ENCODE data around the gene BAHD1.

The BAHD1 gene

GRCh38 chr15:40467261-40467615 is 26.5 kb downstream of the BAHD1 start:
- no peak for DNase-seq (ENCODE audit: low read depth)

- no peak for DNase-seq (ENCODE audit: low read depth)
Observed at GRCh38 chr15:40468898-40469331, 28.2 kb downstream of the BAHD1 start.

GRCh38 chr15:40469776-40470390 is 29.1 kb downstream of the BAHD1 start:
- DNase-seq (ENCODE audit: low read depth), result no peak

- no peak for DNase-seq (ENCODE audit: low read depth)
Observed at GRCh38 chr15:40470423-40471104, 29.8 kb downstream of the BAHD1 start, which contains the start of gene CHST14. CHST14 (plus strand) TSS chr15:40470984; CDS start chr15:40471214, 230 bp downstream.

GRCh38 chr15:40471105-40471807 is 30.5 kb downstream of the BAHD1 start:
- DNase-seq (ENCODE audit: low read depth), result no peak

GRCh38 chr15:40471808-40472150 is 31.0 kb downstream of the BAHD1 start:
- no peak for DNase-seq (ENCODE audit: low read depth)

GRCh38 chr15:40472171-40472727 is 31.5 kb downstream of the BAHD1 start:
- DNase-seq (ENCODE audit: low read depth), result no peak

- DNase-seq (ENCODE audit: low read depth), result no peak
Observed at GRCh38 chr15:40474581-40474980, 33.8 kb downstream of the BAHD1 start.

GRCh38 chr15:40477642-40478327 is 37.0 kb downstream of the BAHD1 start:
- no peak for DNase-seq (ENCODE audit: low read depth)

GRCh38 chr15:40479024-40479423 is 38.3 kb downstream of the BAHD1 start:
- DNase-seq (ENCODE audit: low read depth), result no peak

- DNase-seq (ENCODE audit: low read depth), result no peak
Observed at GRCh38 chr15:40481341-40482074, 40.8 kb downstream of the BAHD1 start.

GRCh38 chr15:40483919-40484318 is 43.2 kb downstream of the BAHD1 start:
- no peak for DNase-seq (ENCODE audit: low read depth)

GRCh38 chr15:40486066-40486770 is 45.5 kb downstream of the BAHD1 start:
- DNase-seq (ENCODE audit: low read depth), result no peak

- no peak for DNase-seq (ENCODE audit: low read depth)
Observed at GRCh38 chr15:40487816-40488682, 47.3 kb downstream of the BAHD1 start.

- no peak for DNase-seq (ENCODE audit: low read depth)
Observed at GRCh38 chr15:40489274-40490175, 48.8 kb downstream of the BAHD1 start.

- no peak for DNase-seq (ENCODE audit: low read depth)
Observed at GRCh38 chr15:40493089-40493840, 52.5 kb downstream of the BAHD1 start.

- no peak for DNase-seq (ENCODE audit: low read depth)
Observed at GRCh38 chr15:40495516-40495915, 54.8 kb downstream of the BAHD1 start.

- no peak for DNase-seq (ENCODE audit: low read depth)
Observed at GRCh38 chr15:40498418-40498817, 57.7 kb downstream of the BAHD1 start.

Measured in HS-27A (cell line).